Omental fat pad (tissue), 4 donors: ENCODE measurements around the gene KIF26B. TPM values are rescaled to one million over a fixed set of nuclear protein-coding genes. Genes with fewer than 3 reads are reported as not detected.

Experiments
- ATAC-seq: fragments of 150-250 bp; one replicate; pipeline ENCODE4 v1.9.1; 2016; ENCODE audit warnings: mild to moderate bottlenecking, moderate library complexity; ENCODE audit not compliant: low FRiP score
- DNase-seq: peaks from one replicate; pipeline ENCODE4 v3.0.0-alpha.2; 2019; ENCODE audit warnings: low spot score
- CTCF ChIP-seq, 3 donors: fragments of 450-650 bp; IDR thresholded peaks; one replicate each; pipeline ENCODE4 v1.5.1; 2016 to 2017; ENCODE audit warnings: antibody characterized with exemption in 3 of 3, mild to moderate bottlenecking in 3 of 3, moderate library complexity in 2 of 3
- total RNA-seq, 4 donors: library from RNA; depleted of rRNA; stranded (reverse); fragments of >200 nt; gene quantifications; one replicate each; pipeline ENCODE4 v1.1.0, GENCODE V29; 2016

KIF26B gene
- total RNA-seq, 4 donors from 2014 or later, result 0.13 to 0.96 (median 0.39) TPM

- no peak for DNase-seq
- no peak for ATAC-seq
- no peak for TF ChIP-seq CTCF (IDR thresholded peaks at IDR 0.05)
These were observed 276.9 kb downstream of the KIF26B start for GRCh38 chr1:245431706-245432105.

- ATAC-seq, result no peak
- no peak for TF ChIP-seq CTCF (IDR thresholded peaks at IDR 0.05)
These were observed 277.6 kb downstream of the KIF26B start for GRCh38 chr1:245432228-245432875.

DNA sequence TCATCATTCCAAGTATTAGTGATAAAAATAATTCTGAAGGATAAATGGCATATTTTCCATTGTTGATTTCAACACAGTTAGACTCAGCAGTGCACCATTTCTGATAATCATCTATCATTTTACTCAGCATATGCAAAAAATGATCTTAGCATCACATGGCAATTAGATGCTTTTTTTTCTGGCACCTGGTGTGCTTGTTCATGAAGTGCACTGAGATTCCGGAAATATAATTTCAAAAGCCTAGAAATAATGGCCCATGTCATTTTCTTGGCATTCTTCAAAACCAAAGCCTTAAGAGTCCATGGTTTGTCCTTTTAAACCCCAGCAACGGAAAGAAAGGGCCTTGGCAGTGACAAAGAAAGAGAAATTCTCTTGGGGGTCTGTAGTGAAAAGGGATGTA, 278.8 kb downstream of the KIF26B start:
- ATAC-seq (no peak), DNase-seq (no peak)
- TF ChIP-seq CTCF (IDR thresholded peaks at IDR 0.05), result no peak

More at GRCh38 chr1:245432228-245432875, 277.6 kb downstream of the KIF26B start:
- DNase-seq, result no peak

DNA sequence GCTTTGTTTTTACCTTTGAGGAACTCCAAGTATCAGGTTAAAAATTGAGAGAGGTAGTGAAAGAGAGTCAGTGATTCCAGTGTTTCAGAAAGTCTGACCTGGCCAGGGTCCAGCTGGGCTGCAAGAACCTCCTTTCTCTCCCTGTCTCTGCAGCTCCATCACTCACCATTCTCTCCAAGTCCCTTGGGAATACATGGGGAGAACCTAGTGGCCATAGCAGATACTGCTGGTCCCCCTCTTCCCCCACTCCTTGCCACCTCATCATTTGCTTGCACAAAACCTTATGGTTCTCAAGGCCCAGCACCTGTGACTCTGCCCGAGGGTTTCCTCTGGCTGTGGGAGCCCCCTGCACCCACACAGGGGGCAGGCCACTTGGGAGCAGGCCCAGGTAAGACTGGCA, 279.5 kb downstream of the KIF26B start:
- no peak for TF ChIP-seq CTCF (IDR thresholded peaks at IDR 0.05)
- ATAC-seq (no peak), DNase-seq (no peak)

- no peak for TF ChIP-seq CTCF (IDR thresholded peaks at IDR 0.05)
- DNase-seq (no peak), ATAC-seq (no peak)
These were observed 281.6 kb downstream of the KIF26B start for GRCh38 chr1:245436407-245436806.

DNA sequence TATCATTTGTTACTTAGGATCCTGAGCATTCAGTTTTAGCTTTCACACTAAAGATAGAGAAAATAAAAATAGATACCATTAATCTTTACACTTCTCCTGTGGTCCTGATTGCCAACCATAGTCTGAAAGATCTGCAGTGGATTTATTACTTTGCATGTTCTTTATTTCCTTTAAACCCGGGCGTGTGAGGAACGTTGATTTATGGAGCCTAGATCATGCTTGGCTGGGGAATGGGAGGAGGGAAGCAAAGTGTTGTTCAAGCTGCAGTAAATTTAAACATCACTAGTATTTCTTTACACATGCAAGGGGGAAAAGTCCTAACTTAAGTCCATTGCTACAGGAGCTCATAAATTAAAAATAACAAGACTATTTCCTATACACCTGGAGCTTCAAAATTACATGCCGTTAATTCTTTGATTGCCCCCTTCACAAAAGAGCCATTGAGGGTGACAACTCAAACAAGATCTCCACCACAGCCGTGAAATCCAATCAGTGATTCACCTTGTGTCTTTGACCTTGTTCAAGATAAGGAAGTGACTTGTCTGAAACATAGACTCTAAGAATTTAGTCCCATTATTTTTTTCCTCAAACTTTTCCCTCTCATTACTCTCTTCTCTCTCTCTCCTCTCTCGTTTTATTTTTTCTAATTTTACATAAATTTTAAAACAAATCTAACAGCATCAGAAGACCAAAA, 282.7 kb downstream of the KIF26B start:
- DNase-seq (no peak), ATAC-seq (no peak)
- no peak for TF ChIP-seq CTCF (IDR thresholded peaks at IDR 0.05)

DNA sequence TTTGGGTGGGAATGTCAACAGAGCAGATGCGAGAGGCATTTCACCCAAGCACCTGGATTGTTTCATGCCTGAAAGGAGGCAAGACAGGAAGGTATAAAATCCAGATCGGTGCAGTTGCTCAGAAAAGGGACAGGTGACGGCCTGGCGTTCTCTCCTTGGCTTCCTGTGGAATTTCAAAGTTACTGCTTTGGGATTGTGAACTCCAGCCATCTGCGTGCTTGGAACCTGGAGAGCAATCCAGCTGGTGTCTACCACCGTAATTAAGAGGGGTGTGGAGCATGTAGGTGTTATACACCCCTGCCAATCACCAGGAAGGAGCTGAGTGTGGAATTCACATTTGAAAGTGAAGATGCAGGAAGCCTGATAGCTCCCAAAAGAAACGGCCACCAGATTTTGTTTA, 286.1 kb downstream of the KIF26B start:
- no peak for TF ChIP-seq CTCF (IDR thresholded peaks at IDR 0.05)
- DNase-seq, result no peak
- no peak for ATAC-seq
